Kidney epithelial cell (primary cell): ENCODE results near the gene AVPR1A. TPM values are rescaled to one million over a fixed set of nuclear protein-coding genes. Genes with fewer than 3 reads are reported as not detected.

Experiments
- DNase-seq: peaks from one replicate; pipeline ENCODE4 v3.0.0-alpha.2; 2010; ENCODE audit warnings: low read depth
- H3K27me3 ChIP-seq: 2 replicates; pipeline ENCODE4 v1.6.0; 2011; ENCODE audit warnings: low read length; ENCODE audit not compliant: control insufficient read depth, insufficient read depth
- H3K36me3 ChIP-seq: 2 replicates; pipeline ENCODE4 v1.5.1; 2011; ENCODE audit warnings: low read length; ENCODE audit not compliant: control insufficient read depth, insufficient read depth
- H3K4me3 ChIP-seq: 2 replicates; pipeline ENCODE4 v1.5.1; 2011; ENCODE audit warnings: low read depth, mild to moderate bottlenecking, control low read depth, low read length
- total RNA-seq: library from RNA; depleted of rRNA; stranded (reverse); fragments of >200 nt; gene quantifications from 2 replicates; pipeline ENCODE4 v1.2.3, GENCODE V29; 2015
- TF ChIP-seq, protein P1 (sequence below): IDR thresholded peaks from 2 replicates; pipeline ENCODE4 v1.5.1; 2011; ENCODE audit warnings: mild to moderate bottlenecking, moderate library complexity, low read length, control low read depth, inconsistent platforms; ENCODE audit not compliant: insufficient read depth, poor library complexity, severe bottlenecking

Gene AVPR1A
- total RNA-seq, 1 donor from 2014 or later, result 0.13 TPM

DNA sequence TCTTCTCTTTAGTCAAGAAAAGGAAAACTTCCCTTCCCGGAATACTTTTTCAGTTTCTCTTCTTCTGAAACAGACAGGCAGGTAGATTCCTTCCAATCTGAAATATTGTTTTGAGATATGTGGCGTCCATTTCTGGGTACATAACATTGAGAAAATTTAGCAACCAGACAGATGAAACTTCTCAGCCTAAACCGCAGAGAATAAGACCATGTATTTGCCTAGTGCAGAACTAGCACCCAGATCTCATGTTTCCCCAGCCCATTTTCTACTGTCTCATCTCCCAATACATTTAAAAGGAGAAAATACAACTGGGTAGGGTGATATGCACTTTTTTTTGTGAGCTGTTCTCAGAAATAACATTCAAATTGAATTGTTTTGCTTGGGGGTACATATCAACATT is 6.4 kb downstream of the AVPR1A start:
- DNase-seq, result no peak
- Histone ChIP-seq H3K4me3 (no peak overlapping the region), H3K36me3 (no peaks in the 10 kb centered on the region), H3K27me3 (peaks cover 3% of the 10 kb centered on the region)
- TF ChIP-seq, protein P1, sequence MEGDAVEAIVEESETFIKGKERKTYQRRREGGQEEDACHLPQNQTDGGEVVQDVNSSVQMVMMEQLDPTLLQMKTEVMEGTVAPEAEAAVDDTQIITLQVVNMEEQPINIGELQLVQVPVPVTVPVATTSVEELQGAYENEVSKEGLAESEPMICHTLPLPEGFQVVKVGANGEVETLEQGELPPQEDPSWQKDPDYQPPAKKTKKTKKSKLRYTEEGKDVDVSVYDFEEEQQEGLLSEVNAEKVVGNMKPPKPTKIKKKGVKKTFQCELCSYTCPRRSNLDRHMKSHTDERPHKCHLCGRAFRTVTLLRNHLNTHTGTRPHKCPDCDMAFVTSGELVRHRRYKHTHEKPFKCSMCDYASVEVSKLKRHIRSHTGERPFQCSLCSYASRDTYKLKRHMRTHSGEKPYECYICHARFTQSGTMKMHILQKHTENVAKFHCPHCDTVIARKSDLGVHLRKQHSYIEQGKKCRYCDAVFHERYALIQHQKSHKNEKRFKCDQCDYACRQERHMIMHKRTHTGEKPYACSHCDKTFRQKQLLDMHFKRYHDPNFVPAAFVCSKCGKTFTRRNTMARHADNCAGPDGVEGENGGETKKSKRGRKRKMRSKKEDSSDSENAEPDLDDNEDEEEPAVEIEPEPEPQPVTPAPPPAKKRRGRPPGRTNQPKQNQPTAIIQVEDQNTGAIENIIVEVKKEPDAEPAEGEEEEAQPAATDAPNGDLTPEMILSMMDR, result no peak

DNA sequence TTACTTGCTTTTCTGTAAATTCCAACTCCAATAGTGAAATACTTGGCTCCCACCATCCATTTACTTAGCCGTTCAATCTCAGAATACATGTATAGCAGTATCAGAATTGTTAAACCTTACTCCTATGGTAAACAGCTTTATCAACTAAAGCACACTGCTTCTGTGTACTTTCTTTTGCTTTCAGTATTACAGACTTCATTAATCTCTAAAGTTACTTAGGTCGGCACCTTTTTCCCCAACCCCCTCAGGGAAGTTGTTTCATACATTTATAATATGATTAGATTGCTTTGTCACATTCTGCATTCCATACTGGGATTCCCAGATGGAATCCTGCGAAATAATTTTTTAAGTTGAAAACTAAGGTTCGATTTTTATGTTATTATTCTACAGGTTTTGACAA is 12.5 kb downstream of the AVPR1A start:
- Histone ChIP-seq H3K27me3 (no peaks in the 10 kb centered on the region), H3K36me3 (no peaks in the 10 kb centered on the region), H3K4me3 (no peak overlapping the region)
- DNase-seq, result no peak
- TF ChIP-seq, protein P1, result no peak

DNA sequence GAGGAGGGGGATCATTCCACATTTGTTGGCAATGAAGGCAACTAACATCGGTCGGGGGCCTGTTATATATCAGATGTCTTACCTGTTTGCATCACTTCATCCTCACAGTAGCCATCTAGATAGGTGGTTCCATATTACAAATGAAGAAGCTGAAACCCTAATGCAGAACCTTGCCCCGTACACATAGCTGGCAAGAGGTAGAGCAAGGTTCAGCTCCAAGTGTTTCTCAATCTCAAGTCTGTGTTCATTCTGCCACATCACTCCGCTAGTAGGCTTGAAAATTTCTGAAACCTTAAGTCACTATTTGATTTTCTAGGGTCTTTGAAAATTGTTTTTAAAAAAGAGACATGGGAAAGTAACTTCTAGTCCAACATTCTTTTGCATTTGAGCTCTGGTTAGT is 17.0 kb downstream of the AVPR1A start:
- TF ChIP-seq, protein P1, result no peak
- Histone ChIP-seq H3K36me3 (no peaks in the 10 kb centered on the region), H3K4me3 (no peak overlapping the region), H3K27me3 (no peaks in the 10 kb centered on the region)
- DNase-seq, result no peak

DNA sequence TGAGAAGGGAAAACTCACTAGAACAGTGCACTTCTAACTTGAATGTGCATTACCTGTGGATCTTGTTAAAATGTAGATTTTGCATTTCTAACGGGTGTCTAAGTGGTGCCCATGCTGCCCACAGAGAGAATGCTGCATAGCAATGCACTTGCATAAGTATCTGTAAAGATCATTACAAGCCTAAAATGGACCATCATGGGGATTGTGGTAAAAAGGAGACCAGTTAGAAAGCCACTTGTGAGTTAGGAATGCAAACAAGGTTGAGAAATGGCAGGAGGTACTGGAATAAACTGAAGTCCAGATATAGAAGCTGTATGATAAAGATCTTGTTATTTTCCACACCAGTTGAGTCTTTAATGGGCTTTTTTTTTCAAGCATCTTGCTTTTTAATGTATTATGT is 18.8 kb downstream of the AVPR1A start:
- Histone ChIP-seq H3K27me3 (no peaks in the 10 kb centered on the region), H3K36me3 (no peaks in the 10 kb centered on the region), H3K4me3 (no peak overlapping the region)
- TF ChIP-seq, protein P1, result no peak
- DNase-seq, result no peak

DNA sequence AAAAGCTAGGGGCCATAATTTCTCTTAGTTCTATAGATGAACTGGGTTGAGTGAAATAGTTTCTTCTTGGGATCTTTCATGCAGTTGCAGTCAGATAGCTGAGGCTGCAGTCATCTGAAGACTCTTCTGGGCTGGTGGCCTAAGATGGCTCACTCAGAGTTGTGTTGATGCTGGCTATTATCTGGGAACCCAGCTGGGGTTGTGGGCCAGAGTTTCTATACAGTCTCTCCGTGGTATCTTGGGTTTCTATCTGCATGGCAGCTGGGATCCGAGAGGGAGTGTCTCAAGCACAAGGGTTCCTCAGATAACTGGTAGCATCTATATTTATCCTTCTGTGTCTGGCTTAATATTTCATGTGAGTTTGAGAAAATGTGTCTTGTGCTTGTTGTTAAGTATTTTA is 21.1 kb downstream of the AVPR1A start:
- no peak overlapping the region for H3K4me3 ChIP-seq
- no peaks in the 10 kb centered on the region for H3K36me3 ChIP-seq
- no peaks in the 10 kb centered on the region for H3K27me3 ChIP-seq
- DNase-seq, result no peak
- TF ChIP-seq, protein P1, result no peak

DNA sequence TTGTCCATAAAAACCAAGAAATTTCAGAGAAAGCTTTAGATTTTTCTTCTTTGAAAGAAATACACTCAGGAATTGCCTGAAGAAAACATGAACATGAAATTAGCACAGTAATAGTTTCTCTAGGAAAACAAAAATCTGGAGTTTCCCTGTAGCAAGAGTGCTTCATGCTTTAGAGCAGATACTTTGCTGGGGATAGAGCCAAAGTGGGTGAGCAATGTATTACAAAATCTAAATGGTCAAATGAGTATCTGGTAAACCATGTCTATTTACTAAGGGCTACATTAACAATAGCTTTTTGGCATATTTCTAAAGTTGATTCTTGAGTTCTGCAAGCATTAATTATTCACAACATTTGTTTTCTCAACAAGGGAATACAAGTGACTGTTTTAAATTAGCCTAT is 26.2 kb downstream of the AVPR1A start:
- TF ChIP-seq, protein P1, result no peak
- no peak overlapping the region for H3K4me3 ChIP-seq
- no peaks in the 10 kb centered on the region for H3K36me3 ChIP-seq
- no peaks in the 10 kb centered on the region for H3K27me3 ChIP-seq
- DNase-seq, result no peak
